LNCaP clone FGC (cell line): Measurements from ENCODE around the gene KRT78.

ENCODE experiments used
- DNase-seq: peaks from one replicate; pipeline ENCODE4 v3.0.0-alpha.2; 2011; ENCODE audit warnings: low read depth
- H3K4me3 ChIP-seq: 2 replicates; pipeline ENCODE4 v1.5.1; 2011; ENCODE audit warnings: mild to moderate bottlenecking, low read depth, low read length, control low read depth
- TF ChIP-seq, protein P1 (sequence below): IDR thresholded peaks from 2 replicates; pipeline ENCODE4 v1.5.1; 2012; ENCODE audit warnings: mild to moderate bottlenecking; ENCODE audit not compliant: control insufficient read depth, insufficient read depth; ENCODE audit errors: extremely low read depth

The KRT78 gene

DNA sequence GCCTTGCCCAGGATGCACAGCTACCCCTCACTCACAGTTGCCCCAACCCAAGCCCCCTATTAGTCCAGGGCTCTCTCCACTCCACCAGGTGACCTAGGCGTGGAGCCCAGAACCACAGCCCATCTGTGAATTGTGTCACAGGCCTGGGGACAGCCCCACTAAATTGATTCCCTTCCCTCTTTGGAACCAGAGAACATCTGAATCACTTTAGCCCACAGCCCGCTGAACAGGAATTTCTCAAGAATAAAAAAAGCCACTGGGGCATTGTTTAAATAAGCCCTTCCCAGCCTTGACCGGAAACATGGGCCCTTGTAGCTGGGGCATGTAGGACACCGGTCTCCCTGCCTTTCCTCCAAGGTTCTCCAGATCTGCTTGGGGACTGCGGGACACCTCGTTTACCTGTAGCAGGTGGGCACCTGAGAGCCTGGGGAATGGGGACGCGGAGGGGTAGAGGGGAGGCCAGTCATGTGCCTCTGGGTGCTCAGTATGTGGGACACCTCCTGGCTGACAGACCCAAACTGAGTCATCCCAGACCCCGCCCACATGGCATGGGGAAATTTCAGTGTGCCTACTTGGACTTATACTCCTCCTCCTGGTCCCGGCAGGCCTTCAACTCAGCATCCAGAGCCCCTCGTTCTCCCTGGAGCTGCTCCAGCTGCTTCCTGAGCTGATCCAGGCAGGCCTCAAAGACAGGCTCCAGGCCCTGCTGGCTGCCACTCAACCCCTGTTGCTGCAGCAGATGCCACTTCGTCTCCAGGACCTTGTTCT is 1.3 kb downstream of the KRT78 start:
- no peak overlapping the region for H3K4me3 ChIP-seq
- no peak for DNase-seq
- TF ChIP-seq, protein P1, sequence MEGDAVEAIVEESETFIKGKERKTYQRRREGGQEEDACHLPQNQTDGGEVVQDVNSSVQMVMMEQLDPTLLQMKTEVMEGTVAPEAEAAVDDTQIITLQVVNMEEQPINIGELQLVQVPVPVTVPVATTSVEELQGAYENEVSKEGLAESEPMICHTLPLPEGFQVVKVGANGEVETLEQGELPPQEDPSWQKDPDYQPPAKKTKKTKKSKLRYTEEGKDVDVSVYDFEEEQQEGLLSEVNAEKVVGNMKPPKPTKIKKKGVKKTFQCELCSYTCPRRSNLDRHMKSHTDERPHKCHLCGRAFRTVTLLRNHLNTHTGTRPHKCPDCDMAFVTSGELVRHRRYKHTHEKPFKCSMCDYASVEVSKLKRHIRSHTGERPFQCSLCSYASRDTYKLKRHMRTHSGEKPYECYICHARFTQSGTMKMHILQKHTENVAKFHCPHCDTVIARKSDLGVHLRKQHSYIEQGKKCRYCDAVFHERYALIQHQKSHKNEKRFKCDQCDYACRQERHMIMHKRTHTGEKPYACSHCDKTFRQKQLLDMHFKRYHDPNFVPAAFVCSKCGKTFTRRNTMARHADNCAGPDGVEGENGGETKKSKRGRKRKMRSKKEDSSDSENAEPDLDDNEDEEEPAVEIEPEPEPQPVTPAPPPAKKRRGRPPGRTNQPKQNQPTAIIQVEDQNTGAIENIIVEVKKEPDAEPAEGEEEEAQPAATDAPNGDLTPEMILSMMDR = no peak

DNA sequence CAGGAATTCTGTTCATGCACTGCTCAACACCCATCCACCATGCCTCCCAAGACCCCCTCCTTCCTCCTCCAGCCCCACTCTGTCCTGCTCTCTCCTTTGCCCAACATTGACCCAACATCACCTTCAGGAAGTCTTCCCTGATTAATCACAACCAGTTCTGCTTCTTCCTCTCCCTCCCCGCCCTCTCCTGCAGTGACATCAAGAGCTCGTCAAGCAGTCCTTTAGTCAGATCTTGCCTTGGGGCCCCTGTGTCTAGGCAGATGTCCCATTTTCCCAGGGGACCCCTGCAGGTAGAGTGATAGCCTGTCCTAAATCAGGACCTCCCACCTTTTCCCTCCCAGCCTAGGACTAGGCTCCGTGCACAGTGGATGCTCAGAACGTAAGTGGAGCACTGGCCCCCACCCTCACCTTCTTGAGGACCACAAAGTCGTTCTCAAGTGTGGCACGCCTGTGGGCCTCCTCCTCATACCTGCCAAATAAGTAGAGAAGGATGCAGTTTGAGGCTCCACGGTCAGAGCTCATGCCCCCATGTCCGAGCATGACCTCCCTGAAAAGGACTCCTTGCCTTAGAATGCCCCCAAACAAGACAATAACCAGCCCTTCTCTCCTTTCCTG is 2.3 kb downstream of the KRT78 start:
- TF ChIP-seq, protein P1 = no peak
- H3K4me3 ChIP-seq = no peak overlapping the region
- DNase-seq = no peak

DNA sequence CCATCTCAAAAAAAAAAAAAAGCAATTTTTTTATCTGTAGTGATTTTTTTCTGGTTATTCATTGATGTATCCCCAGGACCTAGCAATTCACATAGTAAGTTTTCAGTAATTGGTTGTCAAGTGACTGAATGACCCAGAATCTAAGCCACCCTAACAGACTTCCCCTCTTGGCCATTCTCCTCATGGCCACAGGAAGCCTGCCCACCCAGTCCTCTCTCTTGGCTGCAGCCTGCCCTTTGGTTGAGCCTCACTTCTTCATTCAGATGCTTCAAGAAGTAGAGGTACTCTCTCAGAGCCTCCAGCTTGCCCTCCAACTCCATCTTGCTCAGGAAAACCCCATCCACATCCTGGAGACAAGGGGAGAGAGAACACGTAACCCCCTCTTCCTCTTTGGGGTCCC is 2.8 kb downstream of the KRT78 start:
- no peak for DNase-seq
- TF ChIP-seq, protein P1 = no peak
- no peak overlapping the region for H3K4me3 ChIP-seq

DNA sequence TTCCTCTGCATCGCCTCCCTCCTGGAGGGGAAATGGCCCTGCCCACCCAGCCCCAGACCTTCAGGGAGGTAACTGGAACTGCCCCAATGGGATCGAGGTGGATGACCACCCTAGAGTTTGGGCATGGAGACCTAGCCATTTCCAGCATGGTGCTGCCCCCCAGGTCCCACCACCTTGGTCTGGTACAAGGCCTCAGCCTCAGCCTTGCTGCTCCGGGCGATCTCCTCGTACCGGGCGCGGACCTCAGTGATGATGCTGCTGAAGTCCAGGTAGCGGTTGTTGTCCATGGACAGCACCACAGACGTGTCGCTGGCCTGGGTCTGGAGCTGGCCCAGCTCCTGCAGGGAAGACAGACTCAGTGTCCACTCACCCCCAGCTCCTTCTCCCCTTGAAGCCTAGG is 4.4 kb downstream of the KRT78 start:
- no peak overlapping the region for H3K4me3 ChIP-seq
- DNase-seq = no peak
- TF ChIP-seq, protein P1 = no peak

DNA sequence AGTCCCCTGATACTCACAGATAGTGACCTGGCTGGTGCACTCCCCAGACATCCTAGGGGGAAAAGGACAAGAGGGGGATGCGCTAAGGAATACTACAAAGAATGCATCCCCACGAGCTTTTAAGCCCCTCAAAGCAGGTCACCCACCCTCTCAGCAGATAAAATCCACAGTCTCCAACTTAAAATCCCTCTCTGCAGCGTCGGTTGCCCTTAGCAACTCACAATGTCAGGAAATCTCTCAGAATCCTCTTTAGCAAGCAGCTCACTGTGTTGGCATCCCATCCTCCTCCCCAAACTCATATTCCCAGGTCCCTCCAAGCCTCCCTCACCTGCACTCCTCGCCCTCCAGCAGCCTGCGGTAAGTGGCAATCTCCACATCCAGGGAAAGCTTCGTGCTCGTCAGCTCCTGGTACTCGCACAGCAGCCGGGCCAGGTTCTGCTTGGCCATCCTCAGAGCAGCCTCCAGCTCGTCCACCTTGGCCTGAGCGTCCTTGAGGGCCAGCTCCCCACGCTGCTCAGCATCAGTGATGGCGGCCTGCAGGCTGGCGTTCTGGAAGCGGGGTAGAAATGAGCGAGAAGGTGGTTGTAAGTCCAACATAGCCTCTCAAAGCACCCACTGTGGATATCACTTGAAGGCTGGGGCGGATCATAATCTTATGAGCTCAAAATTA is 9.2 kb downstream of the KRT78 start:
- TF ChIP-seq, protein P1 = no peak
- no peak overlapping the region for H3K4me3 ChIP-seq
- DNase-seq = no peak

DNA sequence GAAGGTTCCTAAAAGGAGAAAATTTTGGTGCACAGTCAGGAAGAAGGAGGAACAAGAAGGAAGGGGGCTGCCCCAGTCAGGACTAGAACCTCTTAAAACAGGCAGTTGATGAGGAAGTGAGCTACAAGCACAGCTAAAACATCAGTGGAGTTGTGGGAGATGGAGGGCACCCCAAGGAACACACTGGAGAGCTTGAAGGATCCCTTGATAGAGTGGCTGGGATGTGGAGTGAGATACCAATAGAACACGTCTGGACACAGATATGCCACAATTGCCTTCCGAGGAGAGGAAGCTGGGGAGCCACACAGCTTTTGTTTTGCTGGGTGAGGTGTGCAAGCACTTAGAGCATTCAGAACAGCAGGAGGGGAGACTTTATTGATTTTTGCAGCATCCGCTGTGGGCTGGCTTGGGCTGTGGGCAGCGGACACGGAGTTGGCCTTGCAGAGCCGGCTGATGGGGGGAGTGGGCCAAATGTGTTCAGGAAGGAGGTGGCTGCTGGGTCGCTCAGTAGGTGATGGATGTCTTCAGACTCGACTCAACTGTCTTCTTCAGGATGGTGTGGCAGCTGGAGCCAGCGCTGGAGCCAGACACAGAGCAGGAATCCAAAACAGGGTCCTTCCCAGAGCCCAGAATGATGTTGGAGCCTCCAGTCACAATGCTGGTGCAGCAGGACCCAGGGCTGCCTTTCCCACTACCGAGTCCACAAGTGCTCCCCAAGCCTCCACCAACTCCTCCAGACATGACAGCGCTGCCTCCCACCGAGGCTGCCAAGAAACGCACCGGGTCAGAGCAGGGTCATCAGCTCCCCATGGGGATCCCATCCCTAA is 10.0 kb downstream of the KRT78 start:
- TF ChIP-seq, protein P1 = no peak
- DNase-seq = no peak
- no peak overlapping the region for H3K4me3 ChIP-seq
